ENCODE measurements around the gene ENDOV. TPM values are rescaled to one million over a fixed set of nuclear protein-coding genes. Genes with fewer than 3 reads are reported as not detected.

Gene ENDOV
- total and polyA plus RNA-seq, 2 of the 13 experiments (the other 11 are each of a cell fraction or from before 2014, with no cell fraction given), result 15.1 to 17.1 TPM

GRCh38 chr17:80476877-80477646 lies 62.1 kb downstream of the ENDOV start (continued):
- TF ChIP-seq KLF12 (CRISPR knock-in tag; IDR thresholded peaks at IDR 0.05; ENCODE audit: borderline replicate concordance) (0 out of 2 replicates have a peak, but pooled peaks have one; percentile 20), PAXIP1 (CRISPR knock-in tag; conservative IDR thresholded peaks at IDR 0.05) (no peak), EHMT2 (IDR thresholded peaks at IDR 0.05; ENCODE audit: borderline replicate concordance, low read depth, low read length) (no peak), KMT2A (CRISPR knock-in tag; IDR thresholded peaks at IDR 0.05) (no peak), SPEN (CRISPR knock-in tag; IDR thresholded peaks at IDR 0.05; ENCODE audit: low read depth) (no peak), HMGA1 (CRISPR knock-in tag; conservative IDR thresholded peaks at IDR 0.05) (no peak), REPIN1 (CRISPR knock-in tag; IDR thresholded peaks at IDR 0.05; ENCODE audit: borderline replicate concordance, low read depth) (no peak), TOPORS (CRISPR knock-in tag; IDR thresholded peaks at IDR 0.05) (no peak), HDAC2 (CRISPR knock-in tag; IDR thresholded peaks at IDR 0.05) (no peak), TBX2 (CRISPR knock-in tag; IDR thresholded peaks at IDR 0.05; ENCODE audit: borderline replicate concordance) (no peak), ZNF607 (CRISPR knock-in tag; IDR thresholded peaks at IDR 0.05; ENCODE audit: borderline replicate concordance) (no peak), LBX2 (CRISPR knock-in tag; IDR thresholded peaks at IDR 0.05; ENCODE audit: borderline replicate concordance) (no peak)
- TF ChIP-seq, protein P1, sequence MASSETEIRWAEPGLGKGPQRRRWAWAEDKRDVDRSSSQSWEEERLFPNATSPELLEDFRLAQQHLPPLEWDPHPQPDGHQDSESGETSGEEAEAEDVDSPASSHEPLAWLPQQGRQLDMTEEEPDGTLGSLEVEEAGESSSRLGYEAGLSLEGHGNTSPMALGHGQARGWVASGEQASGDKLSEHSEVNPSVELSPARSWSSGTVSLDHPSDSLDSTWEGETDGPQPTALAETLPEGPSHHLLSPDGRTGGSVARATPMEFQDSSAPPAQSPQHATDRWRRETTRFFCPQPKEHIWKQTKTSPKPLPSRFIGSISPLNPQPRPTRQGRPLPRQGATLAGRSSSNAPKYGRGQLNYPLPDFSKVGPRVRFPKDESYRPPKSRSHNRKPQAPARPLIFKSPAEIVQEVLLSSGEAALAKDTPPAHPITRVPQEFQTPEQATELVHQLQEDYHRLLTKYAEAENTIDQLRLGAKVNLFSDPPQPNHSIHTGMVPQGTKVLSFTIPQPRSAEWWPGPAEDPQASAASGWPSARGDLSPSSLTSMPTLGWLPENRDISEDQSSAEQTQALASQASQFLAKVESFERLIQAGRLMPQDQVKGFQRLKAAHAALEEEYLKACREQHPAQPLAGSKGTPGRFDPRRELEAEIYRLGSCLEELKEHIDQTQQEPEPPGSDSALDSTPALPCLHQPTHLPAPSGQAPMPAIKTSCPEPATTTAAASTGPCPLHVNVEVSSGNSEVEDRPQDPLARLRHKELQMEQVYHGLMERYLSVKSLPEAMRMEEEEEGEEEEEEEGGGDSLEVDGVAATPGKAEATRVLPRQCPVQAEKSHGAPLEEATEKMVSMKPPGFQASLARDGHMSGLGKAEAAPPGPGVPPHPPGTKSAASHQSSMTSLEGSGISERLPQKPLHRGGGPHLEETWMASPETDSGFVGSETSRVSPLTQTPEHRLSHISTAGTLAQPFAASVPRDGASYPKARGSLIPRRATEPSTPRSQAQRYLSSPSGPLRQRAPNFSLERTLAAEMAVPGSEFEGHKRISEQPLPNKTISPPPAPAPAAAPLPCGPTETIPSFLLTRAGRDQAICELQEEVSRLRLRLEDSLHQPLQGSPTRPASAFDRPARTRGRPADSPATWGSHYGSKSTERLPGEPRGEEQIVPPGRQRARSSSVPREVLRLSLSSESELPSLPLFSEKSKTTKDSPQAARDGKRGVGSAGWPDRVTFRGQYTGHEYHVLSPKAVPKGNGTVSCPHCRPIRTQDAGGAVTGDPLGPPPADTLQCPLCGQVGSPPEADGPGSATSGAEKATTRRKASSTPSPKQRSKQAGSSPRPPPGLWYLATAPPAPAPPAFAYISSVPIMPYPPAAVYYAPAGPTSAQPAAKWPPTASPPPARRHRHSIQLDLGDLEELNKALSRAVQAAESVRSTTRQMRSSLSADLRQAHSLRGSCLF (CRISPR knock-in tag; IDR thresholded peaks at IDR 0.05; ENCODE audit: borderline replicate concordance), result no peak
